ENCODE measurements around the gene PIK3AP1.
"Not testable (repeated sequence)": the region's sequence is repeated elsewhere in the genome, so short reads cannot be mapped to it uniquely, and the experiment has no call there.

Gene PIK3AP1, protein sequence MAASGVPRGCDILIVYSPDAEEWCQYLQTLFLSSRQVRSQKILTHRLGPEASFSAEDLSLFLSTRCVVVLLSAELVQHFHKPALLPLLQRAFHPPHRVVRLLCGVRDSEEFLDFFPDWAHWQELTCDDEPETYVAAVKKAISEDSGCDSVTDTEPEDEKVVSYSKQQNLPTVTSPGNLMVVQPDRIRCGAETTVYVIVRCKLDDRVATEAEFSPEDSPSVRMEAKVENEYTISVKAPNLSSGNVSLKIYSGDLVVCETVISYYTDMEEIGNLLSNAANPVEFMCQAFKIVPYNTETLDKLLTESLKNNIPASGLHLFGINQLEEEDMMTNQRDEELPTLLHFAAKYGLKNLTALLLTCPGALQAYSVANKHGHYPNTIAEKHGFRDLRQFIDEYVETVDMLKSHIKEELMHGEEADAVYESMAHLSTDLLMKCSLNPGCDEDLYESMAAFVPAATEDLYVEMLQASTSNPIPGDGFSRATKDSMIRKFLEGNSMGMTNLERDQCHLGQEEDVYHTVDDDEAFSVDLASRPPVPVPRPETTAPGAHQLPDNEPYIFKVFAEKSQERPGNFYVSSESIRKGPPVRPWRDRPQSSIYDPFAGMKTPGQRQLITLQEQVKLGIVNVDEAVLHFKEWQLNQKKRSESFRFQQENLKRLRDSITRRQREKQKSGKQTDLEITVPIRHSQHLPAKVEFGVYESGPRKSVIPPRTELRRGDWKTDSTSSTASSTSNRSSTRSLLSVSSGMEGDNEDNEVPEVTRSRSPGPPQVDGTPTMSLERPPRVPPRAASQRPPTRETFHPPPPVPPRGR

DNA sequence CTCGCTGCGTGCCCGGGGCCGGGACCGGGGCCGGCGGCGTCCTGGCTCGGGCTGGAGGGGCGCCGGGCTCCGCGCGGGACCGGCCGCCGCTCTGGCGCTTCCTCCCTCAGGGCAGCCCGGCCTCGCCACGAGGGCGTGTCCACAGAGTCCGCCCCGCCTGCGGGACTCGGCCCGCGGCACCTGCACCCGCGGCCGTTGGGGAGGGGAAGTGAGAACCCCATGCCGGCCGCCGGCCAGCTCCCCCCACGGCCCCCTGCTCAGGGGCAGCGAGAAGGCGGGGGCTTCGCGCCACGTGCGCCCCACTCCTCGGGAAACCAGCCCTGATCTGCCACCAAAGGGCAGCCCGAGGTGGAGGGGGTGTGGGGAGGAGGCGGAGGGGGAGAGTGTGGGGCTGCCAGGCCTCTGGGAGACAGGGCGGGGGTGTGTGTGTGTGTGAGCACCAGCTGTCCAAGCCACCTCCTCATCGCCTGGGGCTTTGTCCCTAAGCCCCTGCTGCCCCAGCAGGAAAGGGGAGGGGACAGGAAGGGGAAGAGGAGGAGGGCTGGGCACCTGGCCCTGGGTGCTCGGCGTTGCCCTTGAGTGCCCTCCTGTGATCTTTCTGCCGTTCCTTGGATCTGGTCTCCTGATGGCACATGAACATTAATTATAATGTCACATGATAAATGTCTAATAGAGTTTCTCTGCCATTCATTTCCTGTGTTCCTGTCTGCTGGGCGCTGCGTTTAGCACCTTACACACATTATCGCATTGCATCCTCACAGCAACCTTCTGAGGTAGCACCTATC is at the start of gene PIK3AP1:
PIK3AP1 (minus strand) TSS at position 93 of the 785 bp plus-strand sequence. CDS start 120 bp downstream, outside the sequence.
- DNase-seq = peak; percentile 68 to 81

DNA sequence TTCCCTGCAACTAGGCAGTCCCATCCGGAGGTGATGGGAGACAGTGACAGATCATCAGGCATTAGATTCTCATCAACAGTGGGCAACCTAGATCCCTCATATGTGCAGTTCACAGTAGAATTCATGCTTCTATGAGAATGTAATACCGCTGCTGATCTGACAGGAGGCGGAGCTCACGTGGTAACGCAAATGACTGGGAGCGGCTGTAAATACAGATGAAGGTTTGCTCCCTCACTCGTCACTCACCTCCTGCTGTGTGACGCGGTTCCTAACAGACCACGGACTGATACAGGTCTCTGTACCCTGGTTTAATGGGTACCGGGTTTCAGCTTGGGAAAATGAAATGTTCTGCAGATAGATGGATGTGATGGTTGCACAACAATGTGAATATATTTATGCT is 47.8 kb upstream of the PIK3AP1 start:
- no peak for DNase-seq

DNA sequence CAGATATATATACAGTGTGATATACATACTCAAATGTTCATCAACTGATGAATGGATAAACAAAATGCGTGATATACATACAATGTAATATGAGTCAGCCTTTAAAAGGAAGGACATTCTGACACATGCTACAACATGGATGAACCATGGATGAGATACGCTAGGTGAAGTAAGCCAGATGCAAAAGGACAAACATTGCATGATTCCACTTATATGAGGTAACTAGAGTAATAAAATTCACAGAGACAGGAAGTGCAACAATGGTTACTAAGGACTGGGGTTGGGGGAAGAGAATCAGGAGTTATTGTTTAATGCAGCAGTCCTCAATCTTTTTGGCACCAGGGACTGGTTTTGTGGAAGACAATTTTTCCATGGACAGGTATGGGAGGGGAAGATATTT is 47.3 kb upstream of the PIK3AP1 start:
- no peak for DNase-seq

DNA sequence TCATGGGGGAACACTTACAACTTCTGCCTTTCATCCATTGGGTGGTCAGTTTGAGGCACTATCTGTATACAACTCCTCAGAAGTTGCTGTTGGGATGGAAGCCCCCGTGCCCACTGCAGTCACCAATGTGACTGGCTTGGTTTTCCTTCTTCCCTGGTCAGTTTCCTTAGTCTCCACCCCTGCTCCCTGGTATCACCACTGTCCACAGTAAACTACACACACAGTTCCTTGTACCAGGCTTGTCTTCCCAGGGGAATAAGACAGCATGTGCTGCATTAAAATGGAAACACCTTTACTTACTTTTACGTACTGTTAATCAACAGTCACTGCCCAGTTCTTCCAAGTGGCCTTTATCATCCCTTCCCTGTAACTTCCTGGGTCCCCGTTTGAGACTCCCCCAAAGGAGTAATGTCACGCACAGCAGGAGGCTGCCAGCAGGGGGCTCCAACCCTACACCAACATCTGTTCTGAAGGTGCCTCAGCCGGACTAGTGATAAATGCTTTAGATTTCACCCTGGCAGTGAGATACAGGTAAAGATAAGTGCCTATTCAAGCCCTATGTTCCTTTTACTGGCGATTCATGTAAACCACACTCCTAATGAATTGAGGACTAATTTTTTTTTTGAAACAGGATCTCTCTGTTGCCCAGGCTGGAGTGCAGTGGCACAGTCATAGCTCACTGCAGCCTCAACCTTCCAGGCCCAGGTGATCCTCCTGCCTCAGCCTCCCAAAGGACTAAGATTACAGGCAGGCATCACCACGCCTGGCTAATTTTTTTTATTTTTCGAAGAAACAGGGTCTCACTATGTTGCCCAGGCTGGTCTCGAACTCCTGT is 45.3 kb upstream of the PIK3AP1 start:
- peak in 1 of 2 experiments; percentile 3 for DNase-seq

DNA sequence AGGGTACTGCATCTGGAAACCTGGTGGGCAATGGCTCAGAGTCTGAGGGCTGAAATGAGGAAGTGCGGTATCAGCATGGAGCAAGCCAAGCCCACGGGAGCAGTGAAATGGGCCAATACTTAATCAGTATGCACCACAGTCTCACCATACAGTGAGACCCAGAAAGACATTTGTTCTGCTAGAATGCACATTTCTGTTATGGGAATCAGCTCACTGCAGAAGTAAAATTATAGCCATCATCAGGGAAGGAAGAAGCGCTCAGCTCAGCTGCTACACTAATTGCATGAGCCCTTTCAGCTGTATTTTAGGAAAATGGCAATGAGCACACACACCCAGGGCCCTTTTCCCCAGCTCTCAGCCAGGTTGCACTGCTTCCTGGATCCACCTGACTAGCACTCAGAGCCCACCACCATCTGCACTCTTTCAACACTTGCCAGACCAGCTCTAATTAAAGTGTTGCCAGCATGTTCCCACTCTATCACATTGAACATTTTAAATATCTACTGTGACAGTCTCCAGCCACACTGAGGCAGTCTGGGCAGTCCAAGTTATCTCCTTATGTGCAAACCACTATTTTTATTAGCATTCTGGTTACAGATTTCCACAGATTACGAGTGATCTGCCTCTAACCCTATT is 44.2 kb upstream of the PIK3AP1 start:
- DNase-seq = no peak

DNA sequence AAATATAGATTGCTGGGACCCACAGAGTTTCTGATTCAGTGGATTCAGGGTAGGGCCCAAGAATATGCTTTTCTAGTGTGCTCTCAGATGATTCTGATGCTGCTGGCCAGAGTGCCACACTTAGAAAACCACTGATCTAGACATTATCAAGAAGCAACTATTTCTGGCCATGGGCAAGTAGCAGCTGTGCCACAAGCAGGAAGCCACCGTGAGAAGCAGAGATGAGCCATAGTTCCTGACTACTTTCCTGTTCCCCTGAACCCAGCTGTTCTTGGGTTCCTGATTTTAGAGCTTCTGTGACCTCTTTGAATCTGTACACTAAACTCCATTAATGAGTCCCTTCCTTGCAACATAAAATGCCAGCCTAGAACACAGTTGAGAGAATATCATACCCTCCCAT is 38.1 kb upstream of the PIK3AP1 start:
- DNase-seq = no peak

DNA sequence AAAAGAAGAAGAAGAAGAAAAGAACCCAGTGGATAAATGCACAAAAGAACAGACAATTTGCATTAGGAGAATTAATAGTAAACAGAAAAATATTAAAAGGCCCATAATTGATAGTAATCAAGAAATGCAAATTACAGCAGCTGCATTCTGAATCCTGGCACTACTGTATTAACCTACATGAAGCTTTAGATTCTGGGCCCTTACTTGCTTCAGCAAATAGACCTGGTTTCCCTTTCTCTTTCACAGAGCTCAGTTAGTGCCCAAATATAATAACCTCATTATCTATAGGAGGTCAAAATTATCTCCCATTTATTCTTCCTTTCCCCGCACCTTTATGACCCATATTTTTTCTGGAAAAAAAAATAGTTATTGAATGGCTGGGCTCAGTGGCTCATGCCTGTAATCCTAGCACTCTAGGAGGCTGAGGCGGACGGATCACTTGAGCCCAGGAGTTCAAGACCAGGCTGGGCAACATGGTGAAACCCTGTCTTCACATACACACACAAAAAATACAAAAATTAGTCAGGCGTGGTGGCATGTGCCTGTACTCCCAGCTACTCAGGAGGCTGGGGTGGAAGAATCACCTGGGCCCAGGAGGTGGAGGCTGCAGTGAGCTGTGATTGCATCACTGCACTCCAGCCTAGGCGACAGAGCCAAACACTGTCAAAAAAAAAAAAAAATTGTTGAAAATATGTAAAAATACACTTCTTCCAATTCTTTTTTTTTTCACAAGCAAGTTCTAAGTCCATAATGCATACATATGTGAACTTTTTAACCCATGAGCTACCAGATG is 36.0 kb upstream of the PIK3AP1 start:
- DNase-seq = peak in 1 of 2 experiments; percentile 16

DNA sequence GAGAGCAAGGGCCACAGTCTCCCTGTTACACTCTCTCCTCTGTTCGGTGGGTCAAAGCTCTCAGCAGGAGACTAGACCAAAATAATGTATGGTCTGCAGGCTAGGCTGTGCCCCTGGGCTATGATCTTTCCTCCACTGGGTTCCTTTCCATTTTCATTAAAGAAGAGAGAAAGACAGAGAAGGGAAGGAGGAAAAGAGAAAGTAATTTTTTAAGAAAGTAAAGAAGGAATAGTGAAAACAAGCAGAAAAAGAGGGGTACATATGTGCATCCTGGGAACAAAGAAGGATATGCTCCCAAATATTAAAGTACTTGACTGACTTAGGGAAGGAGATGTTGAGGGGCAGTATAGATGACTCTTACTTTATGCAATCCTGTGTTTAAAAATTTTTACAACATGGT is 33.6 kb upstream of the PIK3AP1 start:
- no peak for DNase-seq

DNA sequence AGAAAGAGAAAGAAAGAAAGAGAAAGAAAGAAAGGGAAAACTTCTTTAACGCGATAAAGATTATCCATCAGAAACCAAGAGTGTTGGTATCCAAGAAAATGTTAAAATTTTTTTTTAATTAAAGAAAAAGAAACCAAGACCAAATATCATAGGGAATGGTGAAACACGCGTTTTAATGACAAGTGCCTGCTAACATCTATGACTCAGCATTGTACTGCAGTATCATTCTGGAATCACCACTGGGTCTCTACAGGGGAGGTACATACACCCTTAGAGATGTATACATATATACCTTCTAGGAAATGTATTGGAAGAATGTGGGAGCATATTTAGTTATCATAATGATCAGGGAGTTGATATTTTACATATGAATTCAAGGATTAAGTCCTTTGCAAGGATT is 32.1 kb upstream of the PIK3AP1 start:
- no peak for DNase-seq

DNA sequence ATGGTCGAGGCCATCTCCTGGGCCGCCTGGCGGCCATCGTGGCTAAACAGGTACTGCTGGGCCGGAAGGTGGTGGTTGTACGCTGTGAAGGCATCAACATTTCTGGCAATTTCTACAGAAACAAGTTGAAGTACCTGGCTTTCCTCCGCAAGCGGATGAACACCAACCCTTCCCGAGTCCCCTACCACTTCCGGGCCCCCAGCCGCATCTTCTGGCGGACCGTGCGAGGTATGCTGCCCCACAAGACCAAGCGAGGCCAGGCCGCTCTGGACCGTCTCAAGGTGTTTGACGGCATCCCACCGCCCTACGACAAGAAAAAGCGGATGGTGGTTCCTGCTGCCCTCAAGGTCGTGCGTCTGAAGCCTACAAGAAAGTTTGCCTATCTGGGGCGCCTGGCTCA is 30.0 kb upstream of the PIK3AP1 start:
- DNase-seq = not testable (repeated sequence)

DNA sequence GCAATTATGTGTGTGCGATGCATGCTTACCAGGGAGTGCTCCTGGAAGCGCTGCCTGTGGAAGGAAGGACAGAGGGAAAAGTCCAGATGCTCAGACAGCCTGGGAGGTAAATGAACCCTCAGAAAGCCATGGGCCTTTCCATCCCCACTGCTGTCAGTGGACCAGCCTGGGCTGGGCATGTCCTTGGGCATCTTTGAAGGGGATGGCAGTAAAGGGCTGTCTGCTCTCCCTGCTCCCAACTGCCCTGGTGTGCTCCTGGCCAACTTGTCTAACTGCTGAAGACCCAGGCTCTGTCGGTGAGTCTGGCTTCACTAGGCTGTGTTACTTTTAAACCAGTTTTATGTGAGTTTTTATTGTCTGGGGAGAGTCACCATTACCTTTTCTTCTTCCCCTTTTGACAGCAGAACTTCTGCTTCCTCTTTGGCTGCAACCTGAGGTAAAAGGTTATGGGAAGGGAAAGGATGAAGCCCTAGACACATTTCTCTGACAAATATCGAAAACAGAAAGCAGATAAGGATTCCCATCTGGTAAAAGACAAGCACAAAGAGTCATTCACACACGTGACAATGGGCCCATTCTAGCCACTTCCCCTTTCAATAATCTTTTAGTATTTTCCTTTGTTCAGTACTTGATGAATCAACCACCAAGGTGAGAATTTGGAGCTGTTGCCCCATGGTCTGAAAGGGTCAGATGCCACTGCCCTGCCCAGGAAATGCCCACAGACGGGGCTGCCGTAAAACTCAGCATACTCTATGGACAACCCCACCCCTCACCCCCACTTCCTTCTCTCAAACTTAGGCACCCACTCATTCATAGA is 27.6 kb upstream of the PIK3AP1 start:
- DNase-seq = no peak

DNA sequence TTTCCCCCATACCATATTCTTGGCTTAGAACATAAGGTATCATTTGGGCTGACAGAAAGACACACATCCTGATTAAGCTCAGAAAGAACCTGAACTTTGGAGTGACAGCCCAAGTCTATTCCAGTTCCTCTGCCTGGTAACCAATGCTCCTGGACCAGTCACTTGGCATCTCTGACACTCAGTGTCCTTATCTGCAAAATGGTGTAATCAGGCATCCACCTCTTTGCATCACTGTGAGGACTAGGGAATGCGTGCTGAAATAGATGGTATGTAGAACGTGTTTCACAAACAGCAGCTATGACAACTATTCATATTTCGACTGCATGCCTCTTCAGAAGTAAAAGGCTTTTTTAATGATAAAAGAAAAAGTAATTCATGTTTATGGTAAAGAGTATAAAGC is 26.2 kb upstream of the PIK3AP1 start:
- no peak for DNase-seq

DNA sequence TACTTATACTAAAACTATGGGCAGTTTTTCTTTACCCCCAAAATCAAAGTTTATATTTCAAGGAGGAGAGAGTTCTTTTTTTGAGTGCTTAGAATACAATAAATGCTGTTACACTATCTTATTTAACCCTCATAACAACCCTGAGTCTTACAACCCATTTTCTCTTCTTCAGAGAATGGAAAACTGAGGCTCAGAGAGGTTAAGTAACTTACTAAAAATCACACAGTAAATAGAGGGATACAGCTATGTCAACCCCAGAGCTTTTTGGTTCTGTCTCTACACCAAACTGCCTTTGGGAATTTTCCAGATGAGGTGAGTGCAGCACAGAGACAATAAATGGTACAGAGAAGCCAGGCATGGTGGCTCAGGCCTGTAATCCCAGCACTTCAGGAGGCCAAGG is 25.6 kb upstream of the PIK3AP1 start:
- no peak for DNase-seq

DNA sequence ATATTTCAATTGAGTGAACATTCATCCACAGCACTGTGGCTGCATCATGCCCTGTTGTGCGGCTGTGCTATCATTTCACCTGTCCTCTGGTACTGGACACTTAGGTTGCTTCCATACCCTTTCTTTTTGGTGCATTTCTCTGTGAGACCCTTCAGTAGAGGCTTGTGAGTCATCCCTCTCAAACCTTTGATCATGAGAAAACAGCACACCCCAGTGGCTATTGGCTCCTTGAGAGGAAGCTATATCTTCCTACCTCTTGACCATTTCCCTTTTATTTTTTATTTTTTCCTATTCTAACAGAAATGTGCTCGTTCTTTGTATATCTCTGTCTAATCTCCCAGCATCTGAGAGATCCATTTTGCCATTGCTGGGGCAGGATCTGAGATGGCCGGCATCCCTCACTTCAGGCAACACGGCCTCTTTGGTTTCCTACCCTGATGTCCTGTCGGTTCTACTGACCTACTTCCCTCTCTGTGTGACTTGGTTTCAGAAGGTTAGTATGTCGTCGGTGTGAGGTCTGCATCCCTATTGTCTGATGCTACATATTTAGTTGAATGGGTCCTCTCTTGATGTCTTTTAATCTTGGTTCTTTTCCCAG is 23.8 kb upstream of the PIK3AP1 start:
- DNase-seq = peak in 1 of 2 experiments; percentile 12

DNA sequence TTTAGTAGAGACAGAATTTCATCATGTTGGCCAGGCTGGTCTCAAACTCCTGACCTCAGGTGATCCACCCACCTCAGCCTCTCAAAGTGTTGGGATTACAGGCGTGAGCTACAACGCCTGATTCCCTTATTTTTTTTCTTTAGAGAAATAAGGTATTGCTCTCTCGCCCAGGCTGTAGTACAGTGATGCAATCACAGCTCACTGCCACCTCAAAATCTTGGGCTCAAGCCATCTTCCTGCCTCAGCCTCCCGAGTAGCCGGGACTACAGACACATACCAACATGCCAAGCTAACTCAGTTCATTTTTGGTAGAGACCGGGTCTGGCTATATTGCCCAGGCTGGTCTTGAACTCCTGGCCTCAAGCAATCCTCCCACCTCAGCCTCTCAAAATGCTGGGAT is 21.2 kb upstream of the PIK3AP1 start:
- DNase-seq = not testable (repeated sequence)

DNA sequence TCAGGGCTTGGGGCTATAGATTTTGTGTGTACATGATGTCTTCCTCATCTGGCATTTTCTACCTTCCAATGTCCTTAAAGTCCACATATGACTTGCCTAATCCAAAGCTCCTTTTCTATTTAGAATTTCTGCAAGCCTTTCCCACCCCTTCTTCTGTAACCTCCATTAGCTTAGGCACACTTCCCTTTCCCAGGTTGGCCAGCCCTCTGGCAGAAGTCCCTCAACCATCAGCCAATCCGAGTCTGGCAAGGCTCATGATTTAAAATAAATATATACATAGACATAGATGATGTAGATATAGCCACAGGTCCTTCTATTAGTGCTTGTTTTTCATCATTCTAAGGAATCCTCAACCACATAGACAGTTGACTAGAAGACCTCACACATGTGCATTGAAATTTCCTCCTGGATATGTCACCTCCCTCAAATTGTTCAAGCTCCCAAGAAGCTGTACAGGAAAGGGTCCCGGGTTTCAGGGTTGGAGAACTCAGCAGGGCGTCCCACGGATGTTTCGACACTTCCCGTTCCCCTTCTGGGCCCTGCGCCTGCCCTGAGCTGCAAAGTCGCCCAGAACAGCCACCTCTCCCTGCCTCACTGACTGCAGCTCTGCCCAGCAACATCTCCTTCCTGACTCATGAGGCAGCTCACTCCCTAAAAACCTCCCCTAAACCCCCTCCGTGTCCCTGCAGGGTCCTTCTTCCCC is 20.4 kb upstream of the PIK3AP1 start:
- no peak for DNase-seq

DNA sequence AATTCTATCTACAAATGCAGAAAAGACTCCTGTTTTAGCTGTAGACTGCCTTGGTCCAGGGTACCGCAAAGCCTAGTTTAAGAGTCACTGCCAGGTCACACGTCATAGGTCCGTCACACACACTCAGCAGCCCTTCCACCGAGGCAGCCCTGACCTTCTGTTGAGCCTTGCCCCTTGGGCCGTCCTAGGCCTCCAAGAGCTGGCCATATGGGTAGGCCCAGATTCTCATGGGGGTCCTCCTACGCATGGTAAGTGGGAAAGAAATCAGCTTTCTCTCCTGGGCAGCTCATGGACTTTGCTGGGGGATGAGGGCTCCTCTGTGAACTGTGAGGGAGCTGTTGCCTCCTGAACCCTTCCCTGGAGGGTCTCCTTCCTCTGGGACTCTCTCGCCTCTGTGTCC is 19.8 kb upstream of the PIK3AP1 start:
- DNase-seq = no peak

DNA sequence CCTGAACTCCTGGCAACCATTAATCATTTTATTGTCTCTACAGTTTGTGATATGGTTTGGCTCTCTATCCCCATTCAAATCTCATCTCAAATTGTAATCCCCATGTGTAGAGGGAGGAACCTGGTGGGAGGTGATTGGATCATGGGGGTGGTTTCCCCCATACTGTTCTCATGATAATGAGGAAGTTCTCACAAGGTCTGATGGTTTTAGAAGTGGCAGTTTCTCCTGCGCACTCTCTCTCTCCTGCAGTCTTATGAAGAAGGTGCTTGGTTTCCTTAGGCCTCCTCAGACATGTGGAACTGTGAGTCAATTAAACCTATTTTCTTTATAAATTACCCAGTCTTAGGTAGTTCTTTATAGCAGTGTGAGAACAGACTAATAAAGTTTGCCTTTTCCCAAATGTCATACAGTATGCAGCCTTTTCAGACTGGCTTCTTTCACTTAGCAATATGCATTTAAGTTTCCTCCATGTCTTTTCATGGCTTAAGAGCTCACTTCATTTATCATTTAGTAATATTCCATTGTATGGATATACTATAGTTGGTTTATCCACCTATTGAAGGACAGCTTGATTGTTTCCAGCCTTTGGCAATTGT is 17.1 kb upstream of the PIK3AP1 start:
- not testable (repeated sequence) for DNase-seq

DNA sequence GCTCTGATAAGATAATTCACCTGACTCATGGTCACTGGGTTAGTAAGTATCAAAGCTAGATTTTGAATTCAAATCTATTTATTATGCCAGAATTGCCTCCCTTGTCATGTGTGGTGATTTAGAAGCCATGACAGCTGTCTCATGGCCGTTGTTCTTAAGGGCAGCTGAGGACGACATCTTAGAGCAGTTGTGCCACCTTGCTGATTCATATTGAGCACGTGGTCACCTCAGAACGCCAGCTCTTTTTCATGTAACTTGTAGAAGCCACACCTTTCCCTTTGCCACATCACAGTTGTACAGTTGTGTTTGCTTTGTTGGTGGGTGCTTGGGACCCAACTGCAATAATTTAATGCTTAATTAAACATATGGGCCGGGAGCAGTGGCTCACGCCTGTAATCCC is 4.3 kb upstream of the PIK3AP1 start:
- no peak for DNase-seq

Measured in NCI-H2081 (cell line).